Measurements from ENCODE around the gene ANKZF1. TPM values are rescaled to one million over a fixed set of nuclear protein-coding genes. Genes with fewer than 3 reads are reported as not detected.

Gene ANKZF1
- total RNA-seq, 1 donor from 2014 or later = 46.3 TPM

GRCh38 chr2:219285373-219285735 lies 55.7 kb downstream of the ANKZF1 start:
- Histone ChIP-seq H3K27me3 (ENCODE audit: control insufficient read depth, insufficient read depth, low read length) (no peaks in the 10 kb centered on the region), H3K4me3 (ENCODE audit: low read depth, low read length) (no peak overlapping the region), H3K36me3 (ENCODE audit: control insufficient read depth, insufficient read depth, low read length) (peaks cover 31% of the 10 kb centered on the region)
- DNase-seq (ENCODE audit: low read depth) (no peak), FAIRE-seq (no peak)
- no peak for TF ChIP-seq CTCF (IDR thresholded peaks at IDR 0.05; ENCODE audit: insufficient read depth, low read length, severe bottlenecking)

GRCh38 chr2:219285894-219286425 lies 56.4 kb downstream of the ANKZF1 start:
- Histone ChIP-seq H3K36me3 (ENCODE audit: control insufficient read depth, insufficient read depth, low read length) (peaks cover 25% of the 10 kb centered on the region), H3K4me3 (ENCODE audit: low read depth, low read length) (no peak overlapping the region), H3K27me3 (ENCODE audit: control insufficient read depth, insufficient read depth, low read length) (no peaks in the 10 kb centered on the region)
- FAIRE-seq (no peak), DNase-seq (ENCODE audit: low read depth) (no peak)
- TF ChIP-seq CTCF (IDR thresholded peaks at IDR 0.05; ENCODE audit: insufficient read depth, low read length, severe bottlenecking) = no peak

Other genes with a start within 250 kb of the ANKZF1 start
- gene FEV, start 244.6 kb upstream of the ANKZF1 start, total RNA-seq = not detected in 2 replicates
- not detected in 2 replicates for gene CRYBA2, start 236.4 kb upstream of the ANKZF1 start, total RNA-seq
- not detected in 2 replicates for gene CFAP65, start 188.3 kb upstream of the ANKZF1 start, total RNA-seq
- gene IHH, start 168.9 kb upstream of the ANKZF1 start, total RNA-seq = not detected in 2 replicates
- 10.2 and 22.1 TPM in 2 replicates for gene NHEJ1, start 69.0 kb upstream of the ANKZF1 start, total RNA-seq
- 1.3 and 1.9 TPM in 2 replicates for gene SLC23A3, start 59.8 kb upstream of the ANKZF1 start, total RNA-seq
- gene CNPPD1, start 52.9 kb upstream of the ANKZF1 start, total RNA-seq = 44.2 and 54.5 TPM in 2 replicates
- gene RETREG2, start 51.5 kb upstream of the ANKZF1 start, total RNA-seq = 57.4 and 110 TPM in 2 replicates
- gene ZFAND2B, start 23.0 kb upstream of the ANKZF1 start, total RNA-seq = 55.4 and 59.8 TPM in 2 replicates
- gene ABCB6, start 10.8 kb upstream of the ANKZF1 start, total RNA-seq = 40.2 and 46.1 TPM in 2 replicates
- 26.3 and 36.4 TPM in 2 replicates for gene ATG9A, start 170 bp upstream of the ANKZF1 start, total RNA-seq
- 3.7 and 4.7 TPM in 2 replicates for gene GLB1L, start 15.6 kb downstream of the ANKZF1 start, total RNA-seq
- gene STK16, start 15.7 kb downstream of the ANKZF1 start, total RNA-seq = 48.3 and 50.8 TPM in 2 replicates
- not detected in 2 replicates for gene TUBA4B, start 23.4 kb downstream of the ANKZF1 start, total RNA-seq
- 47.9 and 68.7 TPM in 2 replicates for gene TUBA4A, start 24.1 kb downstream of the ANKZF1 start, total RNA-seq
- gene DNAJB2, start 49.6 kb downstream of the ANKZF1 start, total RNA-seq = 57.6 and 60.0 TPM in 2 replicates
- gene PTPRN, start 79.6 kb downstream of the ANKZF1 start, total RNA-seq = 0.13 and 1.3 TPM in 2 replicates
- gene RESP18, start 102.9 kb downstream of the ANKZF1 start, total RNA-seq = not detected in 2 replicates
- gene DNPEP, start 158.1 kb downstream of the ANKZF1 start, total RNA-seq = 50.8 and 60.4 TPM in 2 replicates
- not detected in 2 replicates for gene DES, start 188.6 kb downstream of the ANKZF1 start, total RNA-seq
- 1.8 and 2.4 TPM in 2 replicates for gene SPEG, start 205.0 kb downstream of the ANKZF1 start, total RNA-seq